ENCODE measurements around the gene LAMA2. TPM values are rescaled to one million over a fixed set of nuclear protein-coding genes. Genes with fewer than 3 reads are reported as not detected.
A peak's percentile ranks its signal among the peaks of the same experiment; 100 is the strongest.

LAMA2 gene
- total and polyA plus RNA-seq, 5 donors, result 28.7 to 176 (median 134) TPM

GRCh38 chr6:129314575-129314974 is 431.6 kb downstream of the LAMA2 start:
- peak in 1 of 3 donors; percentile 57 for DNase-seq
- H3K27ac ChIP-seq (ENCODE audit: low read length), result no peak overlapping the region
- no peak overlapping the region for H3K4me3 ChIP-seq (ENCODE audit: low read length)
- H3K4me1 ChIP-seq (ENCODE audit: control insufficient read depth, insufficient read depth, low read length), result peaks cover 2% of the 10 kb centered on the region
- no peaks in the 10 kb centered on the region for H3K9me3 ChIP-seq (ENCODE audit: control insufficient read depth, low read length)
- peak; percentile 70 to 76 for ATAC-seq
- intact Hi-C loops (cut with DNase I), result no loop called here
- H3K27me3 ChIP-seq (ENCODE audit: control insufficient read depth, insufficient read depth), result no peaks in the 10 kb centered on the region
- 76% methylated on average over 9 of the region's 9 CpGs for whole genome bisulfite sequencing

GRCh38 chr6:129317931-129318820 is 435.2 kb downstream of the LAMA2 start:
- no peaks in the 10 kb centered on the region for H3K27me3 ChIP-seq (ENCODE audit: control insufficient read depth, insufficient read depth)
- intact Hi-C loops (cut with DNase I), result no loop called here
- 39% methylated on average over 3 of the region's 3 CpGs for WGBS
- DNase-seq (no peak), ATAC-seq (no peak)
- H3K9me3 ChIP-seq (ENCODE audit: control insufficient read depth, low read length), result no peaks in the 10 kb centered on the region
- no peak overlapping the region for H3K27ac ChIP-seq (ENCODE audit: low read length)
- no peak overlapping the region for H3K4me3 ChIP-seq (ENCODE audit: low read length)
- H3K4me1 ChIP-seq (ENCODE audit: control insufficient read depth, insufficient read depth, low read length), result peaks cover 2% of the 10 kb centered on the region

- Histone ChIP-seq H3K9me3 (ENCODE audit: control insufficient read depth, low read length) (no peaks in the 10 kb centered on the region), H3K4me3 (ENCODE audit: low read length) (no peak overlapping the region), H3K27me3 (ENCODE audit: control insufficient read depth, insufficient read depth) (no peaks in the 10 kb centered on the region), H3K4me1 (ENCODE audit: control insufficient read depth, insufficient read depth, low read length) (no peaks in the 10 kb centered on the region), H3K27ac (ENCODE audit: low read length) (no peak overlapping the region)
- ATAC-seq (no peak), DNase-seq (no peak)
- intact Hi-C loops (cut with DNase I), result no loop called here
- WGBS, result 88% methylated on average over 2 of the region's 2 CpGs
These were observed 438.0 kb downstream of the LAMA2 start for GRCh38 chr6:129320892-129321291.

- Histone ChIP-seq H3K4me1 (ENCODE audit: control insufficient read depth, insufficient read depth, low read length) (no peaks in the 10 kb centered on the region), H3K27me3 (ENCODE audit: control insufficient read depth, insufficient read depth) (no peaks in the 10 kb centered on the region), H3K4me3 (ENCODE audit: low read length) (no peak overlapping the region), H3K9me3 (ENCODE audit: control insufficient read depth, low read length) (no peaks in the 10 kb centered on the region), H3K27ac (ENCODE audit: low read length) (no peak overlapping the region)
- DNase-seq, result no peak
- no peak for ATAC-seq
- intact Hi-C loops (cut with DNase I), result no loop called here
- 83% methylated on average over 2 of the region's 2 CpGs for WGBS
These were observed 438.4 kb downstream of the LAMA2 start for GRCh38 chr6:129321303-129321702.

GRCh38 chr6:129324345-129324744 is 441.4 kb downstream of the LAMA2 start:
- DNase-seq (no peak), ATAC-seq (no peak)
- intact Hi-C loops (cut with DNase I), result no loop called here
- Histone ChIP-seq H3K27ac (ENCODE audit: low read length) (no peak overlapping the region), H3K9me3 (ENCODE audit: control insufficient read depth, low read length) (no peaks in the 10 kb centered on the region), H3K4me1 (ENCODE audit: control insufficient read depth, insufficient read depth, low read length) (no peaks in the 10 kb centered on the region), H3K27me3 (ENCODE audit: control insufficient read depth, insufficient read depth) (no peaks in the 10 kb centered on the region), H3K4me3 (ENCODE audit: low read length) (no peak overlapping the region)
- WGBS, result 93% methylated on average over 5 of the region's 5 CpGs

- H3K27me3 ChIP-seq (ENCODE audit: control insufficient read depth, insufficient read depth), result no peaks in the 10 kb centered on the region
- H3K4me1 ChIP-seq (ENCODE audit: control insufficient read depth, insufficient read depth, low read length), result peaks cover 2% of the 10 kb centered on the region
- H3K27ac ChIP-seq (ENCODE audit: low read length), result no peak overlapping the region
- intact Hi-C loops (cut with DNase I), result no loop called here
- no peak overlapping the region for H3K4me3 ChIP-seq (ENCODE audit: low read length)
- 80% methylated on average over 4 of the region's 4 CpGs for WGBS
- no peaks in the 10 kb centered on the region for H3K9me3 ChIP-seq (ENCODE audit: control insufficient read depth, low read length)
- DNase-seq (no peak), ATAC-seq (no peak)
These were observed 446.7 kb downstream of the LAMA2 start for GRCh38 chr6:129329678-129330077.

- no peak for ATAC-seq
- intact Hi-C loops (cut with DNase I), result no loop called here
- 74% methylated on average over 2 of the region's 2 CpGs for WGBS
These were observed 448.7 kb downstream of the LAMA2 start for GRCh38 chr6:129331450-129332138.

GRCh38 chr6:129335792-129336191 is 452.9 kb downstream of the LAMA2 start:
- intact Hi-C loops (cut with DNase I), result no loop called here
- no peak overlapping the region for H3K27ac ChIP-seq (ENCODE audit: low read length)
- WGBS, result 85% methylated on average over 4 of the region's 4 CpGs

More at GRCh38 chr6:129331450-129332138, 448.7 kb downstream of the LAMA2 start:
- Histone ChIP-seq H3K27me3 (ENCODE audit: control insufficient read depth, insufficient read depth) (no peaks in the 10 kb centered on the region), H3K4me1 (ENCODE audit: control insufficient read depth, insufficient read depth, low read length) (peaks cover 2% of the 10 kb centered on the region), H3K27ac (ENCODE audit: low read length) (no peak overlapping the region), H3K4me3 (ENCODE audit: low read length) (no peak overlapping the region), H3K9me3 (ENCODE audit: control insufficient read depth, low read length) (no peaks in the 10 kb centered on the region)
- no peak for DNase-seq

GRCh38 chr6:129338683-129339082 is 455.7 kb downstream of the LAMA2 start:
- DNase-seq, result no peak
- H3K27ac ChIP-seq (ENCODE audit: low read length), result no peak overlapping the region
- H3K9me3 ChIP-seq (ENCODE audit: control insufficient read depth, low read length), result no peaks in the 10 kb centered on the region
- 91% methylated on average over 4 of the region's 4 CpGs for WGBS
- no peak overlapping the region for H3K4me3 ChIP-seq (ENCODE audit: low read length)
- H3K4me1 ChIP-seq (ENCODE audit: control insufficient read depth, insufficient read depth, low read length), result peaks cover 2% of the 10 kb centered on the region
- intact Hi-C loops (cut with DNase I), result no loop called here
- no peak for ATAC-seq
- H3K27me3 ChIP-seq (ENCODE audit: control insufficient read depth, insufficient read depth), result no peaks in the 10 kb centered on the region

More at GRCh38 chr6:129335792-129336191, 452.9 kb downstream of the LAMA2 start:
- Histone ChIP-seq H3K9me3 (ENCODE audit: control insufficient read depth, low read length) (no peaks in the 10 kb centered on the region), H3K27me3 (ENCODE audit: control insufficient read depth, insufficient read depth) (no peaks in the 10 kb centered on the region), H3K4me1 (ENCODE audit: control insufficient read depth, insufficient read depth, low read length) (peaks cover 2% of the 10 kb centered on the region), H3K4me3 (ENCODE audit: low read length) (no peak overlapping the region)
- DNase-seq, result no peak
- no peak for ATAC-seq

- Histone ChIP-seq H3K4me3 (ENCODE audit: low read length) (no peak overlapping the region), H3K27ac (ENCODE audit: low read length) (no peak overlapping the region), H3K9me3 (ENCODE audit: control insufficient read depth, low read length) (no peaks in the 10 kb centered on the region), H3K27me3 (ENCODE audit: control insufficient read depth, insufficient read depth) (no peaks in the 10 kb centered on the region), H3K4me1 (ENCODE audit: control insufficient read depth, insufficient read depth, low read length) (no peaks in the 10 kb centered on the region)
- DNase-seq (peak; percentile 37 to 63 (median 51)), ATAC-seq (peak; percentile 41 to 71)
- 50% methylated on average over 4 of the region's 4 CpGs for WGBS
- intact Hi-C loops (cut with DNase I), result no loop called here
These were observed 458.0 kb downstream of the LAMA2 start for GRCh38 chr6:129340983-129341382.

- peak in 1 of 2 donors; percentile 33 for ATAC-seq
- Histone ChIP-seq H3K9me3 (ENCODE audit: control insufficient read depth, low read length) (no peaks in the 10 kb centered on the region), H3K27me3 (ENCODE audit: control insufficient read depth, insufficient read depth) (no peaks in the 10 kb centered on the region), H3K4me1 (ENCODE audit: control insufficient read depth, insufficient read depth, low read length) (no peaks in the 10 kb centered on the region), H3K27ac (ENCODE audit: low read length) (no peak overlapping the region), H3K4me3 (ENCODE audit: low read length) (no peak overlapping the region)
- intact Hi-C loops (cut with DNase I), result no loop called here
- DNase-seq, result no peak
- WGBS, result 50% methylated on average over 2 of the region's 2 CpGs
These were observed 459.3 kb downstream of the LAMA2 start for GRCh38 chr6:129342243-129342642.

Data from right cardiac atrium (tissue), 5 donors.